Choroid plexus epithelial cell (primary cell): ENCODE results near the gene SH3TC1.

ENCODE experiments used
- DNase-seq: peaks from one replicate; pipeline ENCODE4 v3.0.0-alpha.2; 2010; ENCODE audit warnings: low read depth
- H3K4me3 ChIP-seq: 2 replicates; pipeline ENCODE4 v1.5.1; 2011; ENCODE audit warnings: low read depth, mild to moderate bottlenecking, control low read depth, low read length, moderate library complexity
- CTCF ChIP-seq: conservative IDR thresholded peaks from 2 replicates; pipeline ENCODE4 v1.5.1; 2011; ENCODE audit warnings: low read depth, mild to moderate bottlenecking, control low read depth, inconsistent platforms, low read length, moderate library complexity

Gene SH3TC1

GRCh38 chr4:8220661-8221450 lies 21.8 kb downstream of the SH3TC1 start:
- no peak for TF ChIP-seq CTCF
- H3K4me3 ChIP-seq: no peak overlapping the region
- peak; percentile 37 for DNase-seq

GRCh38 chr4:8221476-8221875 lies 22.4 kb downstream of the SH3TC1 start:
- peak; percentile 58 for DNase-seq
- no peak for TF ChIP-seq CTCF

GRCh38 chr4:8221985-8222384 lies 22.9 kb downstream of the SH3TC1 start:
- no peak for TF ChIP-seq CTCF
- no peak for DNase-seq
- H3K4me3 ChIP-seq: no peak overlapping the region

More at GRCh38 chr4:8221476-8221875, 22.4 kb downstream of the SH3TC1 start:
- no peak overlapping the region for H3K4me3 ChIP-seq

DNA sequence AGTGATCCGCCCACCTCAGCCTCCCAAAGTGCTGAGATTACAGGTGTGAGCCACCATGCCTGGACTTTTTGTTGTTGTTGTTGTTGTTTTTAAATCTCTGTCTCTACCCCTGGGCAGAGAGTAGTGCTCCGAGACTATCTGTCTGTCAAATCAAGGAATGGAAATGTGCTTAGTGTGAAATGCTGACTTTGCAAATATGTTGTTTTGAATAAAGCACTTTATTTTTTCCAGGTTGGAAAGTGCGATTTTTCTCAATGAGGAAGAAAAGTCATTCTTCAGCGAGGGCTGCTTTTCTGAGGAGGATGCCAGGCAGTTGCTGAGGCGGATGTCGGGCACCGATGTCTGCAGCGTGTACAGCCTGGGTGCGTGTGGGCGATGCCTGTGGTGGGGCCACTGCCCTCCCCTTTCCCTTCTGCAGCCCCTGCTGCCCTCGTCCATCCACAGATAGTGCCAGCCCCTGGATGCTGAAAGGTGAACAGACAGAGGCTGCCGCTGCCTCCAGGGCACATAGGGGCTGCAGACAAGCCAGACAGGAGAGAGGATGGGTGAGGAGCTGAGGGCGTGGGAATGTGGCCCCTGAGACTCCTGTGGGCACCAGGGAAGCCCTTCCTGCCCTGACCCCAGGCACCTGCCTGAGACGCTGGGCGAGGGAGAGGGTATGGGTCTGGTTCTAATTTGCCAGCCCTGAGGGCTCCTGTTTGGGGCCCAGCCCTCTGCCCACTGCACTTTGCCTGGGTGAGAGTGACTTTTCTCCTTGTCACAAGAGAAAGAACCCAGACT lies 23.7 kb downstream of the SH3TC1 start:
- no peak overlapping the region for H3K4me3 ChIP-seq
- DNase-seq: no peak
- no peak for TF ChIP-seq CTCF

GRCh38 chr4:8224267-8224974 lies 25.3 kb downstream of the SH3TC1 start:
- no peak overlapping the region for H3K4me3 ChIP-seq
- DNase-seq: no peak
- TF ChIP-seq CTCF: no peak

DNA sequence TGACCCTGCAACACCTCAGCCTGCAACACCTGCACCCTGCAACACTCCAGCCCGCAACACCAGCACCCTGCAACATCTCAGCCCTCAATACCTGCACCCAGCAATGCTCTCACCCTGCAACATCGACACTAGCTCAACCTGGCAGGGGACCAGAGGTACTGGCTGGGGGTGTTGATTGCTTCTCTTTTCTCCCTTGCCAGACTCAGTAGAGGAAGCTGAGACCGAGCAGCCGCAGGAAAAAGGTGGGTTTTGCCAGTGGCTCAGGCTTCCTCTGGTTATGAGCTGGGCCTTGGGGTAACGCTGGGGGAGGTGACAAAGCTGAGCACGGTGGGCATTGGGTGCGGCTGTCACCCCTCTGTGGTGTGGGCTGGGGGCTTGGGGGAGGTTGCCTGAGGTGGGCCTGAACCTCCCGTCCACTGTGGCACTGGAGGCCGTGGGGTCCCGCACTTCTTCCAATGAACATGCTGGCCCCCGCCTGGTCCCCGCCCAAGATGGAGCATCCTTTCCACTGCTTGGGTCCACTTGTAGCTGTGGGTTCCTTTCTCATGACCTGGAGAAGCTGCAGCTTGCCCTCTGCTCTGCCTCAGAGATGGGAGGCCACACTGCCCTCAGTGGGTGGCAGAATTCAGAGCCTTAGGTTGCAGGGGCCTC lies 26.0 kb downstream of the SH3TC1 start:
- H3K4me3 ChIP-seq: no peak overlapping the region
- TF ChIP-seq CTCF: no peak
- DNase-seq: no peak
